Stimulated activated CD8-positive, alpha-beta memory T cell treated with anti-CD3 and anti-CD28 coated beads, Interleukin-4, amount 100 ng/mL, for 4 hours (primary cell): ENCODE measurements around the gene FAM120B.

Experiments used
- DNase-seq, 2 donors: peaks; one replicate each; pipeline ENCODE4 v3.0.0-alpha.2; 2020; ENCODE audit warnings: low read depth in 2 of 2, low spot score in 1 of 2

Gene FAM120B

GRCh38 chr6:170454512-170455285 lies 148.1 kb downstream of the FAM120B start:
- DNase-seq: no peak

- DNase-seq: no peak
Observed at GRCh38 chr6:170455335-170455979, 148.9 kb downstream of the FAM120B start.

- no peak for DNase-seq
Observed at GRCh38 chr6:170456334-170456733, 149.8 kb downstream of the FAM120B start.
